ENCODE measurements around the gene TPX2.

The TPX2 gene

DNA sequence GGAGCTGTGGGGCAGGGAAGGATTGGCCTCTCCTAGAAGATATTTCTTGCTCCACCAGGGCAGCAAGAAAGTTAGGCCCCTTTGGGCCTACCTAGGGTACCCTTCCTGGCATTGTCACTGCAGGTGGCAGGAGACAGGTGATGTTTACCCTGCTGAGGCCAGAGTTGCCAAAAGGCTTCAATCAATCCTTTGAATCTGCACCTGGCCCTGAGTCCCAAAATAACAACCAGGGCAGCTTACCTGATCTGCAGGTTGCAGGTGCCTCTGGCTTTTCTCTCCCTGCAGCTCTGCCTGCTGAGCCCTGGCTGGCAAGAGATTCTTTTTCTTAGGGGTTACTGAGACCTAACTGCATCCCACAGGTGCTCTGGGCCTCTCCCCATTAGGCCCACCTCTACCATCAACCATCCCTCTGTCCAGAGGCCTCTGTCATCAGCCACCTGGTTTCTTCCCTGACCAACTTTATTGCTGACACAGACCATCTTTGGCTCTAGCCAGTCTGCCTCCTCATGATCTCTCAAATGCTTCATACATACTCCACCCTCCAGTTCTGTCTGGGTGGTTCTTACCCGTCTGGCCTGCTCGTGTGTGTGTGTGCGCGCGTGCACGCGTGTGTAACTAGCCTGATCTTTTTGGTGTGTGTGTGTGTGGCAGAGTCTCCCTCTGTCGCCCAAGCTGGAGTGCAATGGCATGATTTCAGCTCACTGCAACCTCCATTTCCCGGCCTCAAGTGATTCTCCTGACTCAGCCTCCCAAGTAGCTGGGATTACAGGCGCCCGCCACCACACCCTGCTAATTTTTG is 30.2 kb upstream of the TPX2 start:
- TF ChIP-seq, protein P1, sequence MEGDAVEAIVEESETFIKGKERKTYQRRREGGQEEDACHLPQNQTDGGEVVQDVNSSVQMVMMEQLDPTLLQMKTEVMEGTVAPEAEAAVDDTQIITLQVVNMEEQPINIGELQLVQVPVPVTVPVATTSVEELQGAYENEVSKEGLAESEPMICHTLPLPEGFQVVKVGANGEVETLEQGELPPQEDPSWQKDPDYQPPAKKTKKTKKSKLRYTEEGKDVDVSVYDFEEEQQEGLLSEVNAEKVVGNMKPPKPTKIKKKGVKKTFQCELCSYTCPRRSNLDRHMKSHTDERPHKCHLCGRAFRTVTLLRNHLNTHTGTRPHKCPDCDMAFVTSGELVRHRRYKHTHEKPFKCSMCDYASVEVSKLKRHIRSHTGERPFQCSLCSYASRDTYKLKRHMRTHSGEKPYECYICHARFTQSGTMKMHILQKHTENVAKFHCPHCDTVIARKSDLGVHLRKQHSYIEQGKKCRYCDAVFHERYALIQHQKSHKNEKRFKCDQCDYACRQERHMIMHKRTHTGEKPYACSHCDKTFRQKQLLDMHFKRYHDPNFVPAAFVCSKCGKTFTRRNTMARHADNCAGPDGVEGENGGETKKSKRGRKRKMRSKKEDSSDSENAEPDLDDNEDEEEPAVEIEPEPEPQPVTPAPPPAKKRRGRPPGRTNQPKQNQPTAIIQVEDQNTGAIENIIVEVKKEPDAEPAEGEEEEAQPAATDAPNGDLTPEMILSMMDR (conservative IDR thresholded peaks at IDR 0.05; ENCODE audit: low read length), result no peak
- DNase-seq (ENCODE audit: low read depth), result no peak
- no peak overlapping the region for H3K4me3 ChIP-seq (ENCODE audit: low read length)

DNA sequence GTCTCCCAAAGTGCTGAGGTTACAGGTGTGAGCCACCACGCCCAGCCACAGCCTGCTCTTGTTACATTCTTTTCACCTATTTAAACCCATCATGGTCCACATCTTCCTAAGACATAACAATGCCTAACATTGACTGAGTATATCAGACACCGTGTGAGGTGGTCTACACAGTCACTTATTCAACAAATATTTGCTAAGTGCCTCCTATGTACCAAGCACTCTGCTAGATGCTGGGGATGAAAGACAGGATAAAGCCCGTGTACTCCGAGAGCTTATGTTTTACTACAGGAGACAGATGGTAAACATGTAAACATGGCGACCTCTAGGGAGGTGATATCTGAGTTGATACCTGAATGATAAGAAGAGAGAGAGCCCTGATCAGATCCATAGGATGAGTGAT is 29.2 kb upstream of the TPX2 start:
- H3K4me3 ChIP-seq (ENCODE audit: low read length), result no peak overlapping the region
- TF ChIP-seq, protein P1 (conservative IDR thresholded peaks at IDR 0.05; ENCODE audit: low read length), result no peak
- DNase-seq (ENCODE audit: low read depth), result no peak

DNA sequence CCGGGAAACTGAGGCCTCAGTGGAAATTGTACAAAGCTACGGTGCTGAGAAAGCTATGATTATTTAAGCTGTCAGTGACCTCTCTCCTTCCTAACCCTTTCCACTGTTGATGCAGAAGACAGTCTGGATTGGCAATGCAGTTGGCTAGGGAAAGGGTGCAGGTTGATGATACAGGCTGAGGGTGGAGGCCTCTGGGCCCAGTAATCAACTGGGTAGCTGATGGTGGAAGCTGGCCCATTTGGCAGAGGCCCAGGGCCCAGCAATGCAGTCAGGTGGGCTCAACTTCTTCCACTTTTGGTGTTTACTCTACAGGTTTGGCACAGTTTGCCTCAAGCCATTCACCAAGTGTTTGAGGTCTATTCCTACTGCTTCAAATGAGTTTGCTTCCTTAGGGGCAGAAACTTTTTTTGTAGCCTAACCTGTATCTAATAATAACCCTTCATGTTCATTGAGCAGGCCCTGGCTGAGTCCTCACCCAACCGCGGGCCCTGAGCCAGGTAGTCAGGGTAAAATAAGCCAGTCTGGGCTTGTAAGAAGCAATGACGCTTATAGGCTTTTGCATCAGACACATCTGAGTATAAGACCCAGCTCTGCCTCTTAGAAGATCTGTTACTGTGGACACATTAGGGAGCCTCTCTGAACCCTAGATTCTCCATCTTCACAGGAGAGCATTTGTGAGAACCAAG is 28.5 kb upstream of the TPX2 start:
- no peak overlapping the region for H3K4me3 ChIP-seq (ENCODE audit: low read length)
- no peak for DNase-seq (ENCODE audit: low read depth)
- TF ChIP-seq, protein P1 (conservative IDR thresholded peaks at IDR 0.05; ENCODE audit: low read length), result no peak

DNA sequence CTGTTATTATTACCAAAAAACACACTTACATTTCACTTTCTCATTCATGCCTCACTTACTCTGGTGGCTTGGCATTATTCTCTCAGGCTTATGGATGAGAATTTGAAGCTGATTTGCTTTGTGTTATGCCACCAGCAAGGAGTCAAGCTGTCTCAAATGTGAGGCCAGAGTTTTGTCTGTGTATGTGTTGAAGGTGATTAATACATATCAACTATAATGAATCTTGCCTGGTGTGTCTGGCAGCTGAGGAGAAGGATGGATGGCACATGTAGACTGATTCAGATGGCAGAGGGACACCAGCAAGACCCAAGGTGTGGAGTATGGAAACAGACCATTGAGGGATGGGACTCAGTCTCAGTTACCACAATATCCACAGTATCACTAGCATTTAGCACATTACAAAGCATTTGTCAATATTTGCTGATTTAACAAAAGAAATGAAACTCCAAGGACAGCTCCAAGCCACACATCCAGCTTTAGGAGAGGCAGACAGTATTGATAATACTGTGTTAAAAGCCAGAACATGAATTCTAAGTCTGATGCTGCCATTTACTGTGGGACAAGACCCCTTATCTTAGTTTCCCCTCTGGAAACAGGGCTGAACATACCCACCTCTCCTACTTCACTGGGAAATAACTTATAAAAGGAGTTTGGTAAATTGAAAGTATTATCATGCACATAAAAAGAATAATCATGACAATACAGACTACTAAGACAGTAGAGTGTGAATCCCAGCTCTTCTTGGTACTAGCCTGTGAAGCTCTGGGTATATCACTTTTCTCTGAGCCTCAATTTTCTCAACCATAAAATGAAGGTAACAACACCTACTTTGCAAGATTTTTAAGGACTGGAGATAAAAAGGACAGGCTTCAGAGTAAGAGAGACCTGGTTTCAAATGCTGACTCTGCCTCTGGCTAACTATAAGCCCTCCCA is 27.6 kb upstream of the TPX2 start:
- TF ChIP-seq, protein P1 (conservative IDR thresholded peaks at IDR 0.05; ENCODE audit: low read length), result no peak
- no peak overlapping the region for H3K4me3 ChIP-seq (ENCODE audit: low read length)
- no peak for DNase-seq (ENCODE audit: low read depth)

DNA sequence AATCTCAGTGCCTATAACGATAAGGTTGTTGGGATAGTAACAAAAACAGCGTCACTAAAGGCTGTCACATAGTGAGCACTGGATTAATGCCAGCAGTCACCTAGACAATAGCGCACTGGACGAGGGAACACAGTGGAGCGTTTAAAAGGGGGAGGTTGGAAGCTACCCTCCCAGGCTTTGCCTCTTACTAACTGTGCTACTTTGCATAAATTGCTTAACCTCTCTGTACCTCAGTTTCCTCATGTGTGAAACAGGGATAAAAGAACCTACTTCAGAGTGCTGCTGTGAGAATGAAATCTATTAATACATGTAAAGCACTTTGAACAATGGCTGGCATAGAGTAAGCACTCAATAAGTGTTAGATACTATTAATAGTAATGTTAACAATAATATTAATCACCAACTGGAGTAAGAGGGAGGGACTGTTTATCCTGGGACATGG is 27.0 kb upstream of the TPX2 start:
- no peak overlapping the region for H3K4me3 ChIP-seq (ENCODE audit: low read length)
- no peak for DNase-seq (ENCODE audit: low read depth)
- TF ChIP-seq, protein P1 (conservative IDR thresholded peaks at IDR 0.05; ENCODE audit: low read length), result no peak

DNA sequence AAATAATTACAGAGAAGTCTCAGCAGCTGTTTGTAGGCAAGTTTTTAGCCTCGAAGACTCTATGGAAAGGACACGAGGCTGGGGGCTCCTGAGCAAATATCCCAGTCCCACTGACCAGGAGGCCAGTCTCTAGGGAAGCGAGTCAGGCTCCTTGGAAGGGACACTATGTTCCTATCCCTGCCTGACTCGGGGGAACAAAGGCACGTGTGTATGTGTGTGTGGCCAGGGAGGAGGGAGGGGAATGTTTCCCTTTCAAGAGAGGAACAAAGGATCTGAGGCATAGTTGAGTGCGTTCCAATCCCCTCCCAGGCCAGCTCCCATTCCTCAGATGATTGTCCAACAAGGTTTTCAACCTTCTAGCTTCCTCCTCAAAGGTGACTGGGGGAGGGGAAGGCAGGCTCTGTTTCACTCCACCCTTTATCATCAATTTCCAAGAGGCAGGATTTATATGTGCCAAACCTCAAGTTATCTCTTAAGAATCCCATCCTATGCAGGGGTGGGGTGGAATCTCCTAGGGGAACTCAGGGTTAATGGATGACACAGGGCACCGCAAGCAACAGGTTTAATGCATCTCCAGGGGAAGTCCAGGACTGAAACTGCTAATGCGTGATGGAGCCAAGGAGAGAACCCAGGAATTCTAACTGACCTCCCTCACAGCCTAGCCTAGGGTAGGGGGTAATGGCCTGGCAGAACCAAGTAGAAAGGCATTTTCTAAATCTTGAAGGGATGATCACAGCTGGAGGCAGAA is 26.4 kb upstream of the TPX2 start:
- peak overlapping the region; percentile 50 for H3K4me3 ChIP-seq (ENCODE audit: low read length)
- DNase-seq (ENCODE audit: low read depth), result peak; percentile 89
- TF ChIP-seq, protein P1 (conservative IDR thresholded peaks at IDR 0.05; ENCODE audit: low read length), result no peak

All from AG10803 (cell line).